Testis (tissue), 2 donors: ENCODE measurements around the gene SERPINA1.

Experiments used
- CTCF ChIP-seq, 3 experiments: fragments of 450-650 bp in 2 of 3; fragments of 200-600 bp in 1 of 3; sonication (generic) in 1 of 3; IDR thresholded peaks; one replicate each; pipeline ENCODE4 v1.5.1; 2016 to 2019; ENCODE audit warnings: antibody characterized with exemption in 3 of 3, mild to moderate bottlenecking in 2 of 3, moderate library complexity in 1 of 3
- POLR2A ChIP-seq: fragments of 450-650 bp; IDR thresholded peaks from one replicate; pipeline ENCODE4 v1.6.1; 2017; ENCODE audit warnings: antibody characterized with exemption, mild to moderate bottlenecking, moderate library complexity

GRCh38 chr14:94400422-94400841, 12.0 kb upstream of the SERPINA1 start:
- TF ChIP-seq CTCF (IDR thresholded peaks at IDR 0.05) (no peak), POLR2A (no peak)
